HG02981 (cell line): ENCODE results near the gene GNMT.
"Not testable (repeated sequence)": the region's sequence is repeated elsewhere in the genome, so short reads cannot be mapped to it uniquely, and the experiment has no call there.

Source experiments
- ATAC-seq: cut with Tn5 transposase; IDR thresholded peaks from one replicate; pipeline ENCODE4 v1.9.1; 2021; ENCODE audit warnings: mild to moderate bottlenecking, moderate library complexity; ENCODE audit not compliant: unreplicated experiment

Gene GNMT

DNA sequence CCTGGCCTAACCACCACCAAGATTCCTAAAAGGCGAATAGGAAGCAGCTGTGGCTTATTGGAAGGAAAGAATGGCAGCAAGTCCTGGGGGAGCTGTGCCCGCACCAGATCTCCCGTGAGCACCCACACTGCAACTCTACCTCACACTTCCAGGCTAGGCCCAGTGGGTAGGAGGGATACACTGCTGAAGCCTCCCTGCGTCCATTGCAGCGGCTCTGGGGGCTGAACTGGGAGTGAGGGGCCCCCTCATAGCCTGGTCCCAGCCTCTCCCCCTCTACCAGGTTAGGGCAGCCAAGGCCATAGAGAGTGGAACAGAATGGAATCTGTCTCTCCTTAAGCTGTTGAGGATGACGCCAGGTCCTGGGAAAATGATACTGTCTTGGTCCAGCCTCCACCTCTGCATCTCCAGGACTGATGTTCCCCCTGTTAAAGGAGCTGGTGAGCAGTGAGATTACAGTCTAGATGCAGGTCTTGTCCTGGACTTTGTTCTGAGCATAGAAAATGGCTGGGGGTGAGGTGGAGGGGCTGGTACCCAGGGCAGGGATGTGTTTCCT lies 20.0 kb upstream of the GNMT start:
- ATAC-seq: no peak

GRCh38 chr6:42941356-42941755 lies 19.2 kb upstream of the GNMT start:
- ATAC-seq: not testable (repeated sequence)

GRCh38 chr6:42942444-42942843 lies 18.1 kb upstream of the GNMT start:
- ATAC-seq: no peak

DNA sequence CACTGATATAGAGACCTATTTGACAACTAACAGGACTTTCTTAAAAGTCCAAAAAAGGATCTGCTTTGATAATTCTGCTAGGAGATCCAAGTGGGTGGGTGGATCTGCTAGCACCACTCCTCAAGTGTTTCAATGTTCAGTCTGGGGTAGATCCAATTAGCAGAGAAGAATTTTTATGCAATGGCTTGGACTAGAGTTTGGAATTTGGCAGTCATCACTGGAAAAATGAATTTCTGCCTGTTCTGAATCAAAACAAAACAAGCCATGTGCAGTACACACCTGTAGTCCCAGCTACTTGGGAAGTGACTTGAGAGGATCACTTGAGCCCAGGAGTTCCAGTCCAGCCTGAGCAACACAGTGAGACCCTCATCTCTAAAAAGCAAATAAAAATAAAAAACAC lies 12.6 kb upstream of the GNMT start:
- ATAC-seq: no peak

DNA sequence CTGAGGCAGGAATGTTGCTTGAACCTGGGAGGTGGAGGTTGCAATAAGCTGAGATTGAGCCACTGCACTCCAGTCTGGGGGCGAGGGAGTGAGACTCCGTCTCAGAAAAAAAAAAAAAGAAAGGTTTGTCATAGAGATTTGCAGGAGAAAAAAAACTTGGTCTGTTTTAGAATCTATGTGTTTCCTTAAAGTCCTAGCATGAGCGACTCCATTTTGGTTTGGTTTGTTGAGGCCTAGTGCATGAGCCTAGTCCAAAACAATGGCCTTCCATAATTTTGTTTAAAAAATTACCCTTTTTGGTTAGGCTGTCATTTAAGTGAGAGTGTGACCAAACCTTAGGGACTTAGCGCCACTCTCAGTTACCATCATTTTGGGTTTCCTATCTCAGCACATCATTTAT lies 8.2 kb upstream of the GNMT start:
- ATAC-seq: no peak

GRCh38 chr6:42954405-42954804 lies 6.1 kb upstream of the GNMT start:
- ATAC-seq: not testable (repeated sequence)

- ATAC-seq: no peak
These were observed 2.4 kb upstream of the GNMT start for GRCh38 chr6:42958125-42958524.

DNA sequence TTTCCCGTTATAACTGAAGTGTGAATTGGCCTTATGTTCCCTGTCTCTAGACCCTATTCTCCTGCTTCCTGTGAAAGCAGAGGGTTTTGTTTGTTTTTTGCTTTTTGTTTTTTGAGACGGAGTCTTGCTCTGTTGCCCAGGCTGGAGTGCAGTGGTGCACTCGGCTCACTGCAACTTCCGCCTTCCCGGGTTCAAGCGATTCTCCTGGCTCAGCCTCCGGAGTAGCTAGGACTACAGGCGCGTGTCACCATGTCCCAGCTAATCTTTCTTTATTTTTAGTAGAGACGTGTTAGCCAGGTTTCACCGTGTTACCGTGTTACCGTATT lies 674 bp upstream of the GNMT start:
- no peak for ATAC-seq

- ATAC-seq: no peak
These were observed 491 bp downstream of the GNMT start for GRCh38 chr6:42961020-42961470.

- no peak for ATAC-seq
These were observed 1.5 kb downstream of the GNMT start for GRCh38 chr6:42962096-42962495.

DNA sequence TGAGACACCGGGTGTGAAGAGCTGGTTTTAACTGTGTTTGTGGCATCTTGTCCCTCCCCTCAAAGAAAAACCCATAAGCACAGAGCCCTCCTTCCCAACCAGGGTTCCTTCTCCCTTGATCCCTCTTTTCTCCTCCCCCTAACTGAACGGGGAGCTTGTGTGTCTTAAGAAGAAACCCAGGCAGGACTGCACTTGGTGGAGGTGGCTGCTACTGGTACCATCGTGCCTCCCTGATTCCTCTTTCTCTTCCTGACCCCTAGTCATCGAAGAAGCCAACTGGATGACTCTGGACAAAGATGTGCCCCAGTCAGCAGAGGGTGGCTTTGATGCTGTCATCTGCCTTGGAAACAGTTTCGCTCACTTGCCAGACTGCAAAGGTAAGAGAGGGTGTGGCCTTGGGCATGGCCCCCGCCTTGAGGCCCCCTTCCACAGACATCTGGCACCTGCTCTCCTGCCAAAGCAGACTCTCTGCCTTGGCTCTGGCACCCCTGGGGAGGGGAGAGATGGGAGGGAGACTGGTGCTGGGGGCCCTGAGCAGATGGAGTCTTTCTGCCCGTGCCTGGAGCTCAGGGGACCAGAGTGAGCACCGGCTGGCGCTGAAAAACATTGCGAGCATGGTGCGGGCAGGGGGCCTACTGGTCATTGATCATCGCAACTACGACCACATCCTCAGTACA lies 2.1 kb downstream of the GNMT start:
- ATAC-seq: no peak

DNA sequence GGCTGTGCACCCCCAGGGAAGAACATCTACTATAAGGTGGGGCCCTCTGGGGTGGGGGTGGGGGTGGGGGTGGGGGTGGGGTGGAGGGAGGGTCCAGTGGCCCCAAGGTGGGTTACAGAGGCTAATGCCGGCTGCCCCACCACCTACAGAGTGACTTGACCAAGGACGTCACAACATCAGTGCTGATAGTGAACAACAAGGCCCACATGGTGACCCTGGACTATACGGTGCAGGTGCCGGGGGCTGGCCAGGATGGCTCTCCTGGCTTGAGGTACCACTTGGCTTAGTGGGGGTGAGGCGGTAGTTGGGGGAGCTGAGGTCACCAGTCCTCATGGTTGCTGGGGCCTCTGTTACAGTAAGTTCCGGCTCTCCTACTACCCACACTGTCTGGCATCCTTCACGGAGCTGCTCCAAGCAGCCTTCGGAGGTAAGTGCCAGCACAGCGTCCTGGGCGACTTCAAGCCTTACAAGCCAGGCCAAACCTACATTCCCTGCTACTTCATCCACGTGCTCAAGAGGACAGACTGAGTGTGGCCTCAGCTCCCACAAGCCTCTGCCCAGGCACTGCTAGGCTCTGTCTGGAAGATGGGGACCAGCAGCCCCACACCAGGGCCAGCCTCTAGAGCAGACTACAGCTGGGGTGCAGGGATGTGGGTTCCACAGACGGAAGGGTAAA lies 2.8 kb downstream of the GNMT start:
- ATAC-seq: no peak

GRCh38 chr6:42963855-42964605 lies 3.5 kb downstream of the GNMT start:
- no peak for ATAC-seq

GRCh38 chr6:42966571-42966970 lies 6.0 kb downstream of the GNMT start:
- no peak for ATAC-seq

- ATAC-seq: no peak
These were observed 6.7 kb downstream of the GNMT start for GRCh38 chr6:42967228-42967627.

- no peak for ATAC-seq
These were observed 7.7 kb downstream of the GNMT start for GRCh38 chr6:42968126-42968701.

DNA sequence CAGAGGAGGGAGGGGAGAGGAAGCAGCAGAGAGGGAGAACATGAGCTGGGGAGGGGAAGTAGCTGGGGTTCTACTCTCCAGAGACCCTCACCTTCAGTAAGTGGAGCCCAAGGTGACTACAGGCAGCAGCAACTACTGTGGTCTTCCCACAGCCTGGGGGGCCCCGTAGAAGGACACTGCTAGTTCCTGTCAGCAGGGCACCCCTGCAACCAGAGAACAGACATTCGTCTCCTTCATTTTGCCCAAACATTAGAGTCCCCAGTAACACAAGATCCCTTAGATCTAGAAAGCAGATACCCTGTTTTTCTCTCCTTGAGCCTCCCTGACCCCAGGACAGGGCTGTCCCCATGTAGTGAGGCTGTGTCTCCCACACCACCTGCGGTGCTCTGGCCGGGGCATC lies 8.2 kb downstream of the GNMT start:
- ATAC-seq: no peak

DNA sequence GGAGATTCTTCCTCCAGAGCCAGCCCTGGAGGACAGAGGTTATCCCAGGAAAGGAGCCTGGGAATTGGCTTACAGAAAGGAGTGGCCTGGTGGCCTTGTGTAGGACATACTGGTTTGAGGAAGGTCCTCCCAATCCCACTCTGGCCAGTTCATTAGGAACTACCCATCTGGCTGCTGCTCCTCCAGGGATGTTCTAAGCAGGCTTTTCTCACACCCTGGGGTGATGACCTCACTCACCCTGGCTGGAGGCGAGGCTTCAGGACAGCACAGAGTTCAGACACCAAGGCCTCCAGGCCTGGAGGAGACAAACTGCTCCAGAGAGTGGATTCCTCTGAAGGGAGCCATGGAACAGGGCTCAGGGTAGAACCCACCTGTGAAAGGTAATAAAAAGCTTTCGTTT lies 8.9 kb downstream of the GNMT start:
- no peak for ATAC-seq

DNA sequence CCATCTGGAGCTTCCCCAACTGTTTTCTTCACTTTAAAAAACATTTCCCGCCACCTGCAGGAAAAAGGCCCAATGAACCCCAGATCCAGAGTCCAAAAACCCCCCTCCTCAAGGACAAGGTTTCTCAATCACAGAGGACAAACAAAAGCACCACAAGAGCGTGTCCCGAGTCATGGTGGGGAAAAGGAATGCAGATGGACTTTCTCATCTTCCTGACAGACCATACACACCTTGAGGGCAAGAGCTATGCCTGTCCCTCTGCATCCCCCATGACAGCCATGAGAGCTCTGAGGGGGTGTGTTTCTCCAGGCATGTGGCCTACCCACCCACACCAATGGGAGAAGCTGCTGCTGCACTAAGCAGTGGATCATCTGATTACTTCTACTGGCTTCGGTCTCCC lies 9.4 kb downstream of the GNMT start:
- ATAC-seq: no peak

DNA sequence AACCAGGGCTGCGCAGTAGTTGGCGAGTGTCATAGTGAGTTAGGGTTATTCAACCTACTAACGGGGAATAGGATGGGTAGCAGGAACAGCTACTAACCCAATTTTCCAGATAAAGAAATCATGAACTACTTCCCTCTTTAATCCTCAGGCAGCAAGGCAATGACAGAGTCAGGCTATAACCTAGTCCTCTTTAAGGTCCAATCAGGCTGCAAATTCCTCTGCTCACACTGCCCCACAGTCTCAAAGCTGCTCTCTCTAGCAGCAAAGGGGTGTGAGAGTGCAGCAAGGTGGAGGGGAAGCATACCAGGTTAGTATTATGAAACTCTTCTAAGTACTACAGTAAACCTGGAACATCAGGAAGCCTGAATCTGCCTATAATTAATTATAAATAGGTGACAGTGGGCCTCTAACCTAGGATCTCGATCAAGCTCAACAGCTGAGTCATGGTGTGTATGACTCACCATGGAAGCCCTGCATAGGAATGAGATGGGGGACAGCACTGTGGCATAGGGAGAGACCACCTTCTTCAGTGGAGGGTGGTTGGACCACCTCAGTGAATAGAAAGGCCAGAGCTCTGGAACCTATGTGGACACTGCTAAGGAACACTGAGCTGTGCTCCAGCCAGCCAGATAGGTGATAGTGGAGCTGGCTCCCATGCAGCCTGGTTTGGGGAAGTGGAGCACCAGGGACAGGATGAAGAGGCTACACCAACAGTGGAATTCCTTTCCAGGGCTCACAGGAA lies 10.5 kb downstream of the GNMT start:
- ATAC-seq: no peak
